Neural cell (in vitro differentiated cells): ENCODE results near the gene LRRC19. TPM values are rescaled to one million over a fixed set of nuclear protein-coding genes. Genes with fewer than 3 reads are reported as not detected.

Experiments used
- H2AFZ ChIP-seq: fragments of 200-600, 300-800 bp; sonication (generic), shearing (Covaris generic); 2 replicates; pipeline ENCODE4 v1.6.0; 2014; ENCODE audit warnings: low read depth, mild to moderate bottlenecking, antibody characterized with exemption, low read length, moderate library complexity
- H3F3A ChIP-seq: fragments of 200-600 bp; shearing (Covaris generic); 2 replicates; pipeline ENCODE4 v1.6.1; 2016; ENCODE audit warnings: mild to moderate bottlenecking, moderate library complexity, mixed read lengths, antibody characterized with exemption, low read length; ENCODE audit not compliant: insufficient read depth, poor library complexity, severe bottlenecking
- H3K27ac ChIP-seq: fragments of 200-600, 300-800 bp; sonication (generic), shearing (Covaris generic); 2 replicates; pipeline ENCODE4 v1.5.1; 2014; ENCODE audit warnings: mild to moderate bottlenecking, low read length, moderate library complexity
- H3K27me3 ChIP-seq: fragments of 300-800, 200-600 bp; sonication (generic), shearing (Covaris generic); 2 replicates; pipeline ENCODE4 v1.6.0; 2014; ENCODE audit warnings: mild to moderate bottlenecking, low read depth, low read length, moderate library complexity; ENCODE audit not compliant: insufficient read depth
- H3K36me3 ChIP-seq: fragments of 300-800, 200-600 bp; sonication (generic), shearing (Covaris generic); 2 replicates; pipeline ENCODE4 v1.5.1; 2014; ENCODE audit warnings: mild to moderate bottlenecking, antibody characterized with exemption, low read length, moderate library complexity; ENCODE audit not compliant: insufficient read depth
- H3K4me2 ChIP-seq: fragments of 300-800, 200-600 bp; sonication (generic), shearing (Covaris generic); 2 replicates; pipeline ENCODE4 v1.6.0; 2014; ENCODE audit warnings: mild to moderate bottlenecking, low read length
- H3K4me3 ChIP-seq: fragments of 300-800, 200-600 bp; sonication (generic), shearing (Covaris generic); 2 replicates; pipeline ENCODE4 v1.5.1; 2014; ENCODE audit warnings: mild to moderate bottlenecking, low read length, moderate library complexity
- H3K79me2 ChIP-seq: fragments of 200-600 bp; shearing (Covaris generic); replicated peaks from 2 replicates; pipeline ENCODE4 v1.6.0; 2014; ENCODE audit warnings: mild to moderate bottlenecking, low read length, moderate library complexity; ENCODE audit not compliant: insufficient read depth
- H3K9ac ChIP-seq: fragments of 300-800, 200-600 bp; sonication (generic), shearing (Covaris generic); 2 replicates; pipeline ENCODE4 v1.6.1; 2016; ENCODE audit warnings: mild to moderate bottlenecking, low read length, mixed read lengths
- H3K9me2 ChIP-seq: fragments of 200-600 bp; shearing (Covaris generic); 2 replicates; pipeline ENCODE4 v1.6.1; 2016; ENCODE audit warnings: mild to moderate bottlenecking, low read length, mixed read lengths; ENCODE audit not compliant: insufficient read depth
- H3K9me3 ChIP-seq: fragments of 200-600, 300-800 bp; sonication (generic), shearing (Covaris generic); 2 replicates; pipeline ENCODE4 v1.6.1; 2016; ENCODE audit warnings: mild to moderate bottlenecking, mixed run types, low read length, moderate library complexity, mixed read lengths
- H4K20me1 ChIP-seq: fragments of 200-600 bp; shearing (Covaris generic); 2 replicates; pipeline ENCODE4 v1.6.1; 2016; ENCODE audit warnings: mild to moderate bottlenecking, mixed run types; ENCODE audit not compliant: insufficient read depth
- EP300 ChIP-seq: fragments of 450-650 bp; conservative IDR thresholded peaks from 2 replicates; pipeline ENCODE4 v1.6.1; 2014; ENCODE audit warnings: antibody characterized with exemption, mild to moderate bottlenecking, moderate library complexity; ENCODE audit not compliant: poor library complexity, severe bottlenecking
- EZH2 ChIP-seq: fragments of 200-600, 300-800 bp; shearing (Covaris generic), sonication (generic); IDR thresholded peaks from 2 replicates; pipeline ENCODE4 v1.6.1; 2014; ENCODE audit warnings: antibody characterized with exemption, low read length, borderline replicate concordance, mild to moderate bottlenecking; ENCODE audit not compliant: insufficient read depth, poor library complexity, severe bottlenecking
- MXI1 ChIP-seq: fragments of 450-650 bp; conservative IDR thresholded peaks from 2 replicates; pipeline ENCODE4 v1.6.1; 2014; ENCODE audit warnings: antibody characterized with exemption, mild to moderate bottlenecking; ENCODE audit not compliant: poor library complexity, severe bottlenecking
- POLR2AphosphoS5 ChIP-seq: IDR thresholded peaks from 2 replicates; pipeline ENCODE4 v1.6.1; 2012
- RAD21 ChIP-seq: fragments of 450-650 bp; conservative IDR thresholded peaks from 2 replicates; pipeline ENCODE4 v1.6.1; 2014; ENCODE audit warnings: antibody characterized with exemption, mild to moderate bottlenecking, moderate library complexity
- SMC3 ChIP-seq: fragments of 450-650 bp; conservative IDR thresholded peaks from 2 replicates; pipeline ENCODE4 v1.6.1; 2014; ENCODE audit warnings: antibody characterized with exemption, mild to moderate bottlenecking, moderate library complexity; ENCODE audit not compliant: poor library complexity
- TAF1 ChIP-seq: IDR thresholded peaks from 2 replicates; pipeline ENCODE4 v1.6.1; 2012; ENCODE audit warnings: low read depth
- polyA plus RNA-seq: library from polyadenylated mRNA; depleted of rRNA; stranded (reverse); fragments of >200 nt; gene quantifications from 2 replicates; pipeline ENCODE4 v1.2.3, GENCODE V29; 2014
- TF ChIP-seq, protein P1 (sequence below): IDR thresholded peaks from 2 replicates; pipeline ENCODE4 v1.6.1; 2012; ENCODE audit warnings: borderline replicate concordance
- TF ChIP-seq, protein P2 (sequence below): fragments of 450-650 bp; IDR thresholded peaks from 2 replicates; pipeline ENCODE4 v1.5.1; 2014; ENCODE audit warnings: antibody characterized with exemption, mild to moderate bottlenecking, moderate library complexity; ENCODE audit not compliant: poor library complexity, severe bottlenecking

Gene LRRC19
- polyA plus RNA-seq, 1 donor from 2014 or later: not detected

DNA sequence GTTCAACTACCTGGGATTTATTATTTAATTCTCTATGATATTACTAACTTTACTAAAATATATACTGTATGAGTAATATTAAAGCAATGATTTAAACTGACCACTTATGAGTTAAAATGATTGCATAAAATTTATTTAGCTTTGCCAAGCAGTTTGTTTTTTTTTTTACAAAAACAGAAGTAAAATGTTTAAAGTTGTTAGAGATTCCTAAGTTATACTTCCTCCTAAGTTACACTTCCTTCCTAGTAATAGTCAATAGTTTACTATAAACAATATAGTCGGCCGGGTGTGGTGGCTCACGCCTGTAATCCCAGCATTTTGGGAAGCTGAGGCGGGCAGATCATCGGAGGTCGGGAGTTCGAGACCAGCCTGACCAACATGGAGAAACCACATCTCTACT lies 23.7 kb upstream of the LRRC19 start:
- Histone ChIP-seq H3F3A (no peaks in the 10 kb centered on the region), H3K27ac (no peak overlapping the region), H3K4me2 (no peak overlapping the region), H3K9me3 (peaks cover 7% of the 10 kb centered on the region), H3K36me3 (peaks cover 4% of the 10 kb centered on the region), H3K9me2 (no peaks in the 10 kb centered on the region), H3K27me3 (no peaks in the 10 kb centered on the region), H2AFZ (no peak overlapping the region), H3K79me2 (no peaks in the 10 kb centered on the region), H3K4me3 (no peak overlapping the region), H3K9ac (no peak overlapping the region), H4K20me1 (no peaks in the 10 kb centered on the region)
- no peak for TF ChIP-seq EZH2
- TF ChIP-seq, protein P1, sequence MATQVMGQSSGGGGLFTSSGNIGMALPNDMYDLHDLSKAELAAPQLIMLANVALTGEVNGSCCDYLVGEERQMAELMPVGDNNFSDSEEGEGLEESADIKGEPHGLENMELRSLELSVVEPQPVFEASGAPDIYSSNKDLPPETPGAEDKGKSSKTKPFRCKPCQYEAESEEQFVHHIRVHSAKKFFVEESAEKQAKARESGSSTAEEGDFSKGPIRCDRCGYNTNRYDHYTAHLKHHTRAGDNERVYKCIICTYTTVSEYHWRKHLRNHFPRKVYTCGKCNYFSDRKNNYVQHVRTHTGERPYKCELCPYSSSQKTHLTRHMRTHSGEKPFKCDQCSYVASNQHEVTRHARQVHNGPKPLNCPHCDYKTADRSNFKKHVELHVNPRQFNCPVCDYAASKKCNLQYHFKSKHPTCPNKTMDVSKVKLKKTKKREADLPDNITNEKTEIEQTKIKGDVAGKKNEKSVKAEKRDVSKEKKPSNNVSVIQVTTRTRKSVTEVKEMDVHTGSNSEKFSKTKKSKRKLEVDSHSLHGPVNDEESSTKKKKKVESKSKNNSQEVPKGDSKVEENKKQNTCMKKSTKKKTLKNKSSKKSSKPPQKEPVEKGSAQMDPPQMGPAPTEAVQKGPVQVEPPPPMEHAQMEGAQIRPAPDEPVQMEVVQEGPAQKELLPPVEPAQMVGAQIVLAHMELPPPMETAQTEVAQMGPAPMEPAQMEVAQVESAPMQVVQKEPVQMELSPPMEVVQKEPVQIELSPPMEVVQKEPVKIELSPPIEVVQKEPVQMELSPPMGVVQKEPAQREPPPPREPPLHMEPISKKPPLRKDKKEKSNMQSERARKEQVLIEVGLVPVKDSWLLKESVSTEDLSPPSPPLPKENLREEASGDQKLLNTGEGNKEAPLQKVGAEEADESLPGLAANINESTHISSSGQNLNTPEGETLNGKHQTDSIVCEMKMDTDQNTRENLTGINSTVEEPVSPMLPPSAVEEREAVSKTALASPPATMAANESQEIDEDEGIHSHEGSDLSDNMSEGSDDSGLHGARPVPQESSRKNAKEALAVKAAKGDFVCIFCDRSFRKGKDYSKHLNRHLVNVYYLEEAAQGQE: no peak
- no peak for TF ChIP-seq POLR2AphosphoS5
- TF ChIP-seq, protein P2, sequence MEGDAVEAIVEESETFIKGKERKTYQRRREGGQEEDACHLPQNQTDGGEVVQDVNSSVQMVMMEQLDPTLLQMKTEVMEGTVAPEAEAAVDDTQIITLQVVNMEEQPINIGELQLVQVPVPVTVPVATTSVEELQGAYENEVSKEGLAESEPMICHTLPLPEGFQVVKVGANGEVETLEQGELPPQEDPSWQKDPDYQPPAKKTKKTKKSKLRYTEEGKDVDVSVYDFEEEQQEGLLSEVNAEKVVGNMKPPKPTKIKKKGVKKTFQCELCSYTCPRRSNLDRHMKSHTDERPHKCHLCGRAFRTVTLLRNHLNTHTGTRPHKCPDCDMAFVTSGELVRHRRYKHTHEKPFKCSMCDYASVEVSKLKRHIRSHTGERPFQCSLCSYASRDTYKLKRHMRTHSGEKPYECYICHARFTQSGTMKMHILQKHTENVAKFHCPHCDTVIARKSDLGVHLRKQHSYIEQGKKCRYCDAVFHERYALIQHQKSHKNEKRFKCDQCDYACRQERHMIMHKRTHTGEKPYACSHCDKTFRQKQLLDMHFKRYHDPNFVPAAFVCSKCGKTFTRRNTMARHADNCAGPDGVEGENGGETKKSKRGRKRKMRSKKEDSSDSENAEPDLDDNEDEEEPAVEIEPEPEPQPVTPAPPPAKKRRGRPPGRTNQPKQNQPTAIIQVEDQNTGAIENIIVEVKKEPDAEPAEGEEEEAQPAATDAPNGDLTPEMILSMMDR: no peak
- TF ChIP-seq SMC3: no peak
- no peak for TF ChIP-seq RAD21
- no peak for TF ChIP-seq EP300
- TF ChIP-seq TAF1: no peak
- no peak for TF ChIP-seq MXI1

DNA sequence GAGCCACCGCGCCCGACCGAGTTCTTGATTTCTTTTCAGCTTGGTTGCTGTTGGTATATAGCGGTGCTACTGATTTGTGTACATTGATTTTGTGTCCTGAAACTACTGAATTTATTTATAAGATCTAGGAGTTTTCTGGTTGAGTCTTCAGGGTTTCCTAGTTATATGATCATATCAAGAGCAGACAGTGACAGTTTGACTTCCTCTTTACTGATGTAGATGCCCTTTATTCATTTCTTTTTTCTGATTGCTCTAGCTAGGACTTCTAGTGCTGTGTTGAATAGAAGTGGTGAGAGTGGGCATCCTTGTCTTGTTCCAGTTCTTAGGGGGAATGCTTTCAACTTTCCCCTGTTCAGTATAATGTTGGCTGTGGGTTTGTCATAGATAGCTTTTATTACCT lies 17.4 kb upstream of the LRRC19 start:
- Histone ChIP-seq H3F3A (no peaks in the 10 kb centered on the region), H2AFZ (no peak overlapping the region), H4K20me1 (no peaks in the 10 kb centered on the region), H3K9me3 (peaks cover 7% of the 10 kb centered on the region), H3K36me3 (peaks cover 4% of the 10 kb centered on the region), H3K4me3 (no peak overlapping the region), H3K4me2 (no peak overlapping the region), H3K27ac (no peak overlapping the region), H3K79me2 (no peaks in the 10 kb centered on the region), H3K27me3 (no peaks in the 10 kb centered on the region), H3K9ac (no peak overlapping the region), H3K9me2 (no peaks in the 10 kb centered on the region)
- TF ChIP-seq, protein P1: no peak
- TF ChIP-seq MXI1 (no peak), EZH2 (no peak), RAD21 (no peak), POLR2AphosphoS5 (no peak), SMC3 (no peak), TAF1 (no peak), EP300 (no peak)
- TF ChIP-seq, protein P2: no peak
